C1 segment of cervical spinal cord (tissue), 14 donors: ENCODE results near the gene MACROD2.
A peak's percentile ranks its signal among the peaks of the same experiment; 100 is the strongest.

ENCODE experiments used
- DNase-seq, 14 donors: peaks; one replicate each; lab custom pipeline; 2025; lab: John Stamatoyannopoulos, UW

Gene MACROD2

GRCh38 chr20:16042731-16043130 is 2047.4 kb downstream of the MACROD2 start:
- no peak for DNase-seq

- DNase-seq = no peak
Observed at GRCh38 chr20:16043931-16044330, 2048.6 kb downstream of the MACROD2 start.

- no peak for DNase-seq
Observed at GRCh38 chr20:16048876-16049275, 2053.6 kb downstream of the MACROD2 start.

- no peak for DNase-seq
Observed at GRCh38 chr20:16049529-16050093, 2054.3 kb downstream of the MACROD2 start.

GRCh38 chr20:16050366-16050765 is 2055.1 kb downstream of the MACROD2 start:
- no peak for DNase-seq

GRCh38 chr20:16051968-16052367 is 2056.7 kb downstream of the MACROD2 start:
- no peak for DNase-seq

- no peak for DNase-seq
Observed at GRCh38 chr20:16052456-16052855, 2057.1 kb downstream of the MACROD2 start.

GRCh38 chr20:16054985-16055384 is 2059.7 kb downstream of the MACROD2 start:
- no peak for DNase-seq

GRCh38 chr20:16057651-16058050 is 2062.3 kb downstream of the MACROD2 start:
- no peak for DNase-seq

GRCh38 chr20:16058268-16058667 is 2063.0 kb downstream of the MACROD2 start:
- no peak for DNase-seq

GRCh38 chr20:16059841-16060240 is 2064.5 kb downstream of the MACROD2 start:
- DNase-seq = no peak

GRCh38 chr20:16061351-16061750 is 2066.0 kb downstream of the MACROD2 start:
- no peak for DNase-seq

- DNase-seq = no peak
Observed at GRCh38 chr20:16062661-16063581, 2067.6 kb downstream of the MACROD2 start.

- DNase-seq = no peak
Observed at GRCh38 chr20:16063881-16064280, 2068.6 kb downstream of the MACROD2 start.

- no peak for DNase-seq
Observed at GRCh38 chr20:16064989-16065707, 2069.8 kb downstream of the MACROD2 start.

GRCh38 chr20:16066571-16066970 is 2071.3 kb downstream of the MACROD2 start:
- DNase-seq = peak in 1 of 14 donors; percentile 39

- no peak for DNase-seq
Observed at GRCh38 chr20:16069389-16070010, 2074.2 kb downstream of the MACROD2 start.

- DNase-seq = no peak
Observed at GRCh38 chr20:16072220-16072619, 2076.9 kb downstream of the MACROD2 start.

GRCh38 chr20:16078172-16078898 is 2083.0 kb downstream of the MACROD2 start:
- no peak for DNase-seq

- DNase-seq = no peak
Observed at GRCh38 chr20:16081421-16081820, 2086.1 kb downstream of the MACROD2 start.

GRCh38 chr20:16082051-16082550 is 2086.8 kb downstream of the MACROD2 start:
- no peak for DNase-seq
